Mesenteric fat pad (tissue), 1 donor: Measurements from ENCODE around the gene VAX1. TPM values are rescaled to one million over a fixed set of nuclear protein-coding genes. Genes with fewer than 3 reads are reported as not detected.
"Not testable (repeated sequence)": the region's sequence is repeated elsewhere in the genome, so short reads cannot be mapped to it uniquely, and the experiment has no call there.

ENCODE experiments used
- DNase-seq: peaks from one replicate; pipeline ENCODE4 v3.0.0-alpha.2; 2020; ENCODE audit warnings: low spot score
- long read RNA-seq: library from polyadenylated mRNA; unstranded; transcript quantifications from one replicate; pipeline ENCODE4 v2.0.0, GENCODE V29; 2020
- total RNA-seq: library from RNA; stranded (reverse); fragmentation: NEBNext Ultra II Directional; extraction: Animal tissue kit (Norgen Biotek cat#: 25700); gene quantifications from one replicate; pipeline ENCODE4 v1.2.1, GENCODE V29; 2021
- donor health status: DM: yes; HTN: yes; CAD: no.

The VAX1 gene, protein sequence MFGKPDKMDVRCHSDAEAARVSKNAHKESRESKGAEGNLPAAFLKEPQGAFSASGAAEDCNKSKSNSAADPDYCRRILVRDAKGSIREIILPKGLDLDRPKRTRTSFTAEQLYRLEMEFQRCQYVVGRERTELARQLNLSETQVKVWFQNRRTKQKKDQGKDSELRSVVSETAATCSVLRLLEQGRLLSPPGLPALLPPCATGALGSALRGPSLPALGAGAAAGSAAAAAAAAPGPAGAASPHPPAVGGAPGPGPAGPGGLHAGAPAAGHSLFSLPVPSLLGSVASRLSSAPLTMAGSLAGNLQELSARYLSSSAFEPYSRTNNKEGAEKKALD
- total RNA-seq = not detected
- long read RNA-seq = 0 reads

DNA sequence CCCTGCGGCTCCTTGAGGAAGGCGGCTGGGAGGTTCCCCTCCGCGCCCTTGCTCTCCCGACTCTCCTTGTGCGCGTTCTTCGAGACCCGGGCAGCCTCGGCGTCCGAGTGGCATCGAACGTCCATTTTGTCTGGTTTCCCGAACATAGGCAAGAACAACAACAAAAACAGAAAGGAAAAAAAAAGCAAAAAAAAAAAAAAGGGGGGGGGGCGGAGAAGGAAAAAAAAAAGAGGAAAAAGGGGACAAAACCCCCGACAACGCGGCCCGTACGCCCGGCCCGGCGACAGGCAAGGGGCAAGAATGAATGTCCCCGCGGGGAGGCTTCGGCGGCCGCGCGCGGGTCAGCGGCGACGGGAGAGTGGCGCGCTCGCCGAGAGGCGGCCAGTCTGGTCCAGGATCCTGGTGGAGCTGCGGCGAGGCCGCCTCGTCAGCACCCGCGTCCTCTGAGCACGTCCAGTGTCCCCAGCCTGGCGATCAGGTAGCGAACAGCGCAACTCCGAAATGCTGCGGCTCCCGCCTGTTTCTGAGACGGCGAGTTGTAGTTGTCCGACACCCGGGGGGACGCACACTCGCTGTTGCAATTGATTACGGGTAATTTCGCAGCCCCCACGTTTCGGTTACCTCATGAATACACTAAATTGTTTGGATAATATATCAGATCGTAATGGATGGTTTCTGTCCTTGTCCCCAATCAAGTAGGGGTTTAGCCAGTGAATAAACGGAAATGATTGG is at the start of gene VAX1:
TSS of gene VAX1 (minus strand) at position 360 of the 732 bp plus-strand sequence. CDS start at position 146, 214 bp downstream.
- DNase-seq = no peak

DNA sequence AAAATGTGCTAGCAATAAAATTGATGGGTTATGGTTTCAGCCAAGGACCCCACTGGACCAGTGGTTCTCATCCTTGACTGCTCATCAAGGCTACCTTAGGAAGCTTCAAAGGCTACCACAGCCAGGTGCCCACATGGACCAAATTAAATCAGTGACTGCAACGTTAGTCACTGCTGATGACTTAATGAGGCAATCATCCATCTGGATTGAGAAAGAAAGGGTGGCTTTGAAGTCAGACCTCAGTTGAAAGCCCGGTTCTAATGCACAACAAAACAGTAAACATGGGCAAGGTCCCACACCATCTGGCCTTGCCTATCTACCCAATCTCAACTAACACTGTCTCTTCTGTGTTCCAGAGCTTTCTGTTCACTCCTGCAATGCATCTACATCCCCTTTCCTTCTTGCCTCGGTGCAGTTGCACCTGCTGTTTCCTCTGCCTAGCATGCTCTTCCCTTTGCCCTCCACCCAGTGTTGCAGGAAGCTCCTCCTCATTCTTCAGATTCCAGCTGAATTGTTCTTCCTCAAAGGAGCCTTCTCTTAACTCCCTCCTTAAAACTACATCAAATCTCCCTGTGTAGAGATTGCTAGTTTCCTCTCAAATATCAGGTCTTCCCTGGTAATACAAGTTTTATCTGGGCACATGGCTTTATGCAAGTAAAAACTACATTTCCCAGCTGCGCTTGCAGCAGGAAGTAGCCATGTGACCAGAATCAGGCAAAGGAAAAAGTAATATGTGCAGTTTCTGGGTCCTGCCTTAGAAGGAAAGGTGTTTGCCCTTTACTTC is 49.0 kb upstream of the VAX1 start:
- DNase-seq = no peak

DNA sequence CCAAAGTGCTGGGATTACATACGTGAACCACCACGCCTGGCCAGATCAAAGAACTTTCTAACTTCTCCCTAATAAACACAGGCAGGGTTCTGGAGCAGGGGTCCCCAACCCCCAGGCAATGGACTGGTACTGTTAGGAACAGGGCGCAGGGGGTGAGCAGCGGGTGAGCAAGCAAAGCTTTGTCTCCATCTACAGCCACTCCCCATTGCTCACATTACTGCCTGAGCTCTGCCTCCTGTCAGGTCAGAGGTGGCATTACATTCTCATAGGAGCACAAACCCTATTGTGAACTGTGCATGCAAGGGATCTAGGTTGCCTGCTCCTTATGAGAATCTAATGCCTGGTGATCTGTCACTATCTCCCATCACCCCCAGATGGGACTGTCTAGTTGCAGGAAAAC is 47.7 kb upstream of the VAX1 start:
- not testable (repeated sequence) for DNase-seq

DNA sequence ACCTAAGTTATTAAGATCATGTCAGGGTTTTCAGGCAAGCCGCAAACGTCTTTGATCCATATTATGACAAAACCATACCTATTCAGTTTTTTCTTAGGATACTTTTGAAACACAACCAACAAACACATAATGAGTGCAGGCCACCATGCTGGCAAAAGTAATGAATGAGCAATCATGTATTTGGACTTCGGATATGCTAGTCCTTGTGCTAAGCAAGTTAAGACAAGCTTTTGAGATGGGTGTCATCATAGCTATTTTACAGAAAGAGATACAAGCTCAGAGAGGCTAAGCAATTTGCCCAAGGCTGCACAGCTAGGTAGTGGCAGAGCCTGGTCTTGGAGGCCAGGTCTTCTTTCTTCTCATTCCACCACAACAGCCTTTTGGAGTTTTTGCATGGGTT is 46.8 kb upstream of the VAX1 start:
- DNase-seq = no peak

DNA sequence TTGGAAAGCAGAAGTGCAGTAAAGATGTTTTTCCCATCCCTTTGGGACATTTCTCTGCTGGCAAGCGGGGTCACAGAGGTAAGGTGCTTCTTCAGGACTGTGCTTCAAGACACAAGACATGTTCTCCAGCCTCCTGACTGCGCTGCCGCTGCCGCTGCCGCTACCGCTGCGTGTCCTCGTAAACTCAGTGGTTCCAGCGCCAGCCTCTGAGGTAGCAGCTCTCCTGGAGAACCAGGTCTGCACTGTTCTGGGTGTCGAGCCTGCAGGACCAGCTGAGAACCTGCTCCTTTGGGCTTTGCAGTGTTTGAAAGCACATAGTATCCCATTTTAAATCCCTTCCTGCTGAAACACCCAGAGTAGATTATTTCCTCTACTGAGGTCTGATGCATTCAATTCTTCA is 46.2 kb upstream of the VAX1 start:
- DNase-seq = no peak

DNA sequence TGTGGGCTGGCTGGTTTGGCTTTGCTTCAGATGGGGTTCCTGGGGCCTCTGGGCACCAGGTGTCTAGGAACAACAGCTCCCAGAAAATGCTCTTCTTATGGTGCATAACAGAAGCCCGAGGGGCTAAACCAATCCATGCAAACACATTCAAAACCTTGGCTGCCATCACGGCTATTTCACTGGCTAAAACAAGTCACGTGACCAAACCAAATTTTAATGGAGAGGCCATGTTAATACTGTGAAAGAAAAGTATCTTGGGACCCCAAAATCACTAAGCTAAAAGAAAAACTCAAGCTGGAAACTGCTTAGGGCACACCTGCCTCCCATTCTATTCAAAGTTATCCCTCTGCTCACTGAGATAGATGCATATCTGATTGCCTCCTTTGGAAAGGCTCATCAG is 40.1 kb upstream of the VAX1 start:
- DNase-seq = no peak

DNA sequence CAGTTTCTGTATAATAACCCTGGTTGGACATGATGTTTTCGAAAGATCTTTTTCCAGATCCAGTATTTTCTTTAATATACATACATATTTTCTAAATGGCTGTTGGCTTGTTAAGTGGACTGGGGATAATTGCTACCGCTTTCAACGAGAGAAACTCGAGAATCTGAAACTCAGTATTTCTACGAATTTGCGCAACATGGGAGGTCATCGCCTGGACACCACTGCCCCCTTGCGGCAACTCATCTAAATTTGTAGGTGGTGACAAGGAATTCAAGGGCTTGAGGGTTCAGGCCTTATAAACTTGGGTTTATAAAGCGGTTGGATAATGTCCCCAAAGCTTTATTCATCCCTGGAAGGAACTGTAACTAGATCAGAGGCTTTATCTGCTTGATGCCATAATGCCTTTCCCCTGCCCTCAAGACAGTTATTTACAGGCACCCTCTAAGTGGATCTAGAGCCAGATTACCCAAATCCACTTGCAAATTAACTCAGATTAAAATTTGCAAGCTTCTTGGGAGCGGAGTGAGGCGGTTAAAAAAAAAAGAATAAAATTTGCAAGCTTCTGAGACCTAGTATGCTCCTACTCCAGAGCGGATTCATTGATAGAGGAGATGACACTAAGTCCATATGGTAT is 37.9 kb upstream of the VAX1 start:
- no peak for DNase-seq

DNA sequence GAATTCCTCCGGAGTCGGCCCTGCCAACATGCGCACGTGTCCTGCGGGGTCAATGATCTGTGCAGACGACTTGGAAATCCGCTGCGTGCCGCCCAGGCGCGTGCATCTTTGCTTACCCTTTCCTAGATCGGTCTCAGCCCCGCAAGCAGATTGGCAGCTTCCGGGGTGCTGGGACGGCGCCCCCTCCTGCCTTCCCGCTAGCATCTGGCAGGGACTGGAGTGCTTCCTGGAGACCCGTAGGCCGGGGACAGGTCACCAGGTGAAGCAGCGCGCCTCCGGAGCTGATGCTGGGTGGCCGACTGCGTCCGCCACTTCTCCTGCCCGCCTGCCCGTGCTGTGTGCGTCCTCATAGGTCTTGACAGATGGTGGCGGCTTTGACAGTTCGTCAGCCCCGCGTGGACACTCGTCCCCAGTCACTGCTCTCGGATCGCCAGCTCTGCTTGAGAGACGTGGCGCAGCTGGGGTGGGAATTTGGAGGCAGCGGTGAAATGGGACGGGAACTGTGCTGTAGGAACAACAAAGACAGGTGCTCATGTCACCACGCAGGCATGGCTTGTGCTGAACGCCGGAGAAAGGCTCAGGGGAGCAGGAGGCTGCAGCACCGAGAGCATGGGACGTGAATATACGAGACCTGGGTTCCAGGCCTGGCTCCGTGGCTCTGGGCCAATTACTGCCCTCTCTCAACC is 37.3 kb upstream of the VAX1 start:
- DNase-seq = no peak

DNA sequence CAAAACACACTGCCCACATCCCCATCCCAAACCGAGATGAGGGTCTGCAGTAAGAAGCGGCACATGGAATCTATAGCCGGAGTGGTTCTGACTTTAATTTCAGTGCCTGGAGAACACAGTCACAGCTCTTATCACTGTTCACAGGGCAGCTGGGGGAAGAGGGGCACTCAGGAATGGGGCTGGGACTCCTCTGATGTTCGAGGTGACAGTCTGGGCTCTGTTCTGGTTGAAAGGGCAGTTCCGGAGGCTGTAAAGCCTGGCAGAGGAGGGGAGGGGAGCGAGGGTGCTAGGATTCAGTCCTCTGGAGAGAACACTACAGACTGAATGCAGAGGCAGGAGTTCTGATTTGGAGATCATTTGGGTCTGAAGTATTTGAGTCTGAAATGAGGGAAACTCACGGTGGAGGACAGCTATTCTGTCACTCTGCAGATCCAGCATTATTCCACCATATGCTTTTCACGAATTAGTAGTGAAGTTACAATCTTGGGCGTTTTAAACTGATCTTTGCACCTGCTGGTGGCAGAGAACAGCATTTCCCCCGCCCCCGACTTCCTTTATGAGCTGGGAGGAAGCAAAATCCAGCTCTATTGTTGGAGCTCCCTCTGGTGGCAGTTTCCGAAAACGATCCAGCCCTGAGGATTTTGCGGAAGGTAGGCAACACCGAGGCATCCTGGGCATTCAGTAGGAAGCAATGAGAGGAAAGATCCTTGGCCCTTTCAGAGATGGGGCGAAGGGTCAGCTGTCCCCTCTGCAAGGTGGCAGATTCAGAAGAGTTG is 36.6 kb upstream of the VAX1 start:
- no peak for DNase-seq

DNA sequence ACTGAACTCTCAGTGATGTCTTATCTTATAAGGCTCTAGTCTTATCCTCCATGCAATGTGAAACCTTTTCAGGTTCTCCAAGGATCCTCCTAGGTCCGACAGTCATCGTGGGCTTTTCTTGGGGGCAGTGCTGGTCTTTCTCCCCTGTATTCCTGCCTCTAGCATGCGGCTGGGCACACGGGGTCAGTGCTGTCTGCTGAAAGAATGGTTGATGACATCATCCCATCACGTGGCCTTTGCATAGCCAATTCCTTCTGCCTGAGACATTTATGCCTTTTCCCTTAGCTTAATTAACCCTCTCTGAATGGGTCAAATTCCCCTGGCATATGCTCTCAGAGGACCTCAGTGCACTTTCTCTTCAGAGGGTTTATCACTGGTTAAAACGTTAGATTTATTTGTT is 32.2 kb upstream of the VAX1 start:
- no peak for DNase-seq

DNA sequence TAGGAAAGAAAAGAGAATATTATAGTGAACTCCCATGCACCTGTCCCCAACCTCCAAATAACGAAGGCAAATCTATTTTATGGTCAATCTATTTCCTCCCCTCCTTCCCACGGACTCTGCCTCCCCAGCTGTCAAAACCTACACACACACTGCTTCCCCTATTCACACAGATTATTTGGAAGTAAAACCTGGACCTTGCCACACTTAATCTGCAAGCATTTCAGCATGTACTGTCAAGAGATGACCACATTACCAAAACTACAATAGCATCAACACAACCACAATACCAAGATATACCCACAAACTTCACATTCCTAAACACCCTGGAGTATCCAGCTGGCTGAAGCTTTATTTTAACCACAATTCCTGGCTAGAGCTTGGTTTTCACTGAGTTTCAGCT is 31.4 kb upstream of the VAX1 start:
- DNase-seq = no peak

DNA sequence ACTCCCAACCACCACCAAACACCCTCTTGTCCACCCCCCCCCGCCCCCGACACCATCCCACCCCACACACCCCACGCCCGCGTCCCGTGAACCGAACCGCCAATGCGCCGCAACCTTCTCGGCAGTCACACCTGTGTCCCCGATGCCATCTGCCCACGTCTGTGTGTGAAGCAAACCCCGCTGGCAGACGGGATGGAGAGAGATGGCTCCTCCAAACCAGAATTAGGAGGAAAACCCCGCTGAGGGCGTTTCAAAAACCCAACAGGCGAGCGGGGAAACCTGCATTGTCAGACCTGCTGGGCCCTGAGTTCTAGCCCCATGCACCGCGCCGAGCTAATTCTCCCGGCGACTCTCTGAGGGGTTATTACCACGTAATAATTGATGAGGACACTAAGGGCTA is 30.7 kb upstream of the VAX1 start:
- DNase-seq = no peak

DNA sequence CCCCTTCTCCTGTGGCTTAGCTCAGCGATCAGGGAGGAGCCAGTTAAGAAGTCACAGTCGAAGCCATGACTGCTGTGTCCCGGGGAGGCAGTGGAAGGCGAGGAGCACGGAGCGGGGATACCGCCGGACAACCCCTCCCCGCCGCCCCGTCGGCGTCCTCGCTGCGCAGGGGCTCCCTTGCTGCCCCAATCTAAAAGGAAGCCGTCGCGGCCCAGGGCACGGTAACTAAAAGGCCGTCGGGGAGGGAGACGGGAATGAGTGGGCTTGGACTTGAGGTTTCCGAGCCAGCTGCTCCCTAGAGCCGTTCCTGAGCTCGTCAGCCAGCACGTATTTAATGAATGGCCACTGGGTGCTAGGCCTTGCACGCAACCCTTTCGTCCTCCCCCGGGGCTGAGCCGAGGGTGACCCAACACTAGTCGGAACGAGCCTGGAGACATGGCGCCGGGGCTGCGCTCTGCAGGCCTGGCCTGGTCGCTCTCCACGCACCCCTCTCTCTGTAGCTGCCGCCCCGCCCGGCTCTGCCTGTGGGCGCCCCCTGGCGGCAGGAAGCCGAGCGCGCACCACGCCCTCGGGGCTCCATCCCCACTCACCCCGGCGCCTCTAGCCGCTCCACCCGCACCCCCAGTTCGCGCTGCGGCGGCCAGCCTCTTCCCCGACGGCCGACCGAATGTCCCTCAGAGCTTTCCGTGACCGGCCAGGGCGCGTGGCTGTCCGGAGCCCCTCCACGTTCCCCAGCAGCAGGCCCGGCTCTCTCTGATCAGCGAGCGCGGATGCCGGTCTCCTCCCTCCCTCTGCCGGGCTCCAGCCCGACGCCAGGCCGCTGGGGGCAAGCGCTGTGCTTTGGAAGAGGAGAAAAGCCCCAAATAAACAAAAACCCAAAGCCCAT is 30.0 kb upstream of the VAX1 start:
- no peak for DNase-seq

DNA sequence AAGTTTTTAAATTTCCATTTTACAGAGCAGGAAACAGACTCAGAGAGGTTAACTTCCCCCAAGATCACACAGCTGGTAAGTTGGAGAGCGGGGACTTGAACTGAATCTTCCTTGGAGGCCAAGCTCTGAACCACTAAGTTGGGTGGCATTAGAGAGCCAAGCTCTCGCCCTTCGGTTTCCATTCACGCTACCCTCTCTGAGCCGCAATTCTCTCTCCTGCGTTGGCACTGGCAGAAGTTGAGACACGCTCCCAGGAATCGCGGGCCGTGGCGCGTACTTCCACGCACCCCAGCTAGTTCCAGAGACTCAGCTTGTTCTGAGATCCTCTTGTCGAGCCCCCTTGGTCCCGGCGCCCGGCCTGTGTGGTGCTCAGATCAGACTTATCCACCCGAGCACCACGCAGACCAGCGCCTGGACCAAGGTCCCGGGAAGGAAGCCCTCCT is 29.3 kb upstream of the VAX1 start:
- DNase-seq = no peak

DNA sequence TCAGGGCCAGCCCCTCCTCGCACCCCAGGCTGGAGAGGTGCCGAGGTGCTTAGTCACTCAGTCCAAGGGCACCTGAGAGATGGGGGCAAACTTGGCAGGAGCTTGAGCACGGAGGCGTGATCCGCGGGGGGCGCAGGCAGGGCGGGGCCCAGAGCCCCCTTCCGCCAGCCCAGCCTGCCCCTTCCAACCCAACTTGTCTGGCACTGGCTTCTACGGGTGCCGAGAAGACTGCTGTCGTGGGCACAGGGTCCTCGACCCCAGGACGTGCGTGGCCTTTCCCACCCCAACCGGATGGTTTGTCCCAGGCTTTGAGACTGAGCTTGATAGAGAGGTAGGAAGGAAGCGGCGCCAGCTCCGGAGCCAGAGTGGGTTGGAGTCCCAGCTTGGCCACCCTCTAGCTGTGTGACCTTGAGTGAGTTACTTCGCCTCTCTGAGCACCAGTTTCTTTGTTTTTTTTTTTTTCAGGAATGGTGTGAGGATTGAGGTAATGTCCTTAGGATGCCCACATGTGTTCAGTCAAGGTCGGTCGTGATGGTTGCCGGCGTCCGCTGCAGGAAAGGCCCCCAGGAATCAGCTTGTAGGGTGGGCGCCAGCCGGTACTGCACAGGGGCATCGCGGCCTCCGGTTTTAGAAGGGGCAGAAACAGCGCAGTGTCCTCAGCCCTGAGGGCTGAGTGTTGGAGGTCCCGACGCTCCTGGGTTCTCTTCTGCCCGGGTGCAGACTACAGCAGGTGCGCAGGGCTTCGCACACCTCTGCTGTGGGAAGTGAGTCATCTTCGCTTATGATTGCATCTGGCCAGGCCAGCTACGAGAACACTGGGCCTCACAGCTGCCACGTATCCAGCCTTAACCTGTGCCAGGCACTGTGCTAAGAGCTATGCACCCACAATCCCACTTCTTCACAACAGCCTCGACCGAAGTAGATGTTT is 28.6 kb upstream of the VAX1 start:
- no peak for DNase-seq

DNA sequence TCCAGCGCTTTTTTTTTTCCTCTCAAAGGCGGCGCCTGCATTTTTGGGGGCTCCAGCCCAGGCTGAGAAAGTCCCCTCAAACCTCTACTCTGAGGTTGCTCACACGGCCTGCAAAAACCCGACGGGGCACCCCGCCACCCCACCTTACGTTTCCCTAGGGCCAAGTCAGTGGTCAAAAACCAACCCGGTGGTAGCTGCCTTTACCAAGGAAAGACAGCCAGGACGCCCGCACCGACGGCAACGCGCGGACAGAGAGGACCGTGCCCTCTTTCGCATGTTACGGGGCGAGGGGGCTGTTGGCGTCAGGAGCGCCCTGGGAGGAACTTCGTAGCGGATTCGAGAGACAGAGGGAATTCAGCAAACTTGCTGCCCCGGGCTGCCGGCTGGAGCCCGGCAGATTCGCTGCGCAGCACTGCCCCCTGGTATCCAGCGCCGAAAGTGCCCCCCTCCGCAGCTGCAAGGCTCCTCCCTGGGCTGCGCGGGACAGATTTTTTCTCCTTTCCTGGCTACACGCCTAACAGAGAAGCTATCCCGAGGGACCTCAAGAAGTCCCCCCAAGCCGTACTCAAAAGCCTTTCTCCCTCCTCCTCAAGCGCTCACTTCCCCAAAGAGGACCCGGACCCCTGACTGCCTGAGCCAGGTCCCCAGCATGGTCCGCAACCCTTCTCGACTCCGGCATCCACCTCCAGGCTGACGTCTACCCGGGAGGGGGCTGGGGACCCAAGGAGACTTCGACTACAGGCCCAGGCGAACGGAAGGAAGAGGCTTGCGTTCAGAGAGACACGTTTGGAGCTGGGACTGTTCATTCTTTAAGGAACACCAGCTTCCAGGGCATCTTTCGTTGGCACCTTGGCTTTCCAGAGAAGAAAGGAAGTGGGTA is 27.7 kb upstream of the VAX1 start:
- no peak for DNase-seq
